ENCODE measurements around the gene LAMA1.
A peak's percentile ranks its signal among the peaks of the same experiment; 100 is the strongest.

LAMA1 gene

GRCh38 chr18:6921571-6921970 lies 196.0 kb downstream of the LAMA1 start:
- Histone ChIP-seq H3K9me3 (ENCODE audit: control insufficient read depth, low read length) (no peaks in the 10 kb centered on the region), H3K4me1 (ENCODE audit: control insufficient read depth, insufficient read depth, low read depth, low read length) (peaks cover 2% of the 10 kb centered on the region), H3K18ac (ENCODE audit: low read depth in 1 of 2, low read length in 2 of 2) (no peak overlapping the region), H3K14ac (ENCODE audit: low read length in 2 of 2) (no peak overlapping the region), H2AFZ (ENCODE audit: low read depth, low read length) (no peak overlapping the region), H3K4me3 (ENCODE audit: insufficient read depth in 1 of 2, low read depth in 1 of 2, low read length in 2 of 2) (no peak overlapping the region), H2AK5ac (ENCODE audit: low read length, severe bottlenecking) (no peak overlapping the region), H2BK12ac (ENCODE audit: low read length in 2 of 2) (no peak overlapping the region), H3K23ac (ENCODE audit: low read length in 2 of 2) (no peak overlapping the region), H3K4me2 (ENCODE audit: low read length, poor library complexity, severe bottlenecking) (no peak overlapping the region), H4K91ac (ENCODE audit: low read length) (no peak overlapping the region), H2BK15ac (ENCODE audit: low read depth, poor library complexity, severe bottlenecking) (no peak overlapping the region), H4K8ac (ENCODE audit: low read length) (no peak overlapping the region), H3K4ac (ENCODE audit: low read depth in 1 of 2, low read length in 2 of 2) (no peak overlapping the region), H3K36me3 (ENCODE audit: control insufficient read depth in 1 of 2, insufficient read depth in 2 of 2, low read depth in 1 of 2, low read length in 2 of 2) (no peaks in the 10 kb centered on the region), H2BK120ac (ENCODE audit: low read depth, low read length) (no peak overlapping the region), H3K9ac (ENCODE audit: low read length) (no peak overlapping the region), H2BK5ac (ENCODE audit: low read depth, low read length, poor library complexity, severe bottlenecking) (no peak overlapping the region), H3K27me3 (ENCODE audit: control insufficient read depth in 1 of 2, insufficient read depth in 1 of 2, low read length in 2 of 2) (peaks cover 0 to 8% of the 10 kb centered on the region in 2 experiments), H3K27ac (ENCODE audit: low read length, poor library complexity, severe bottlenecking) (no peak overlapping the region), H3K79me1 (replicated peaks; ENCODE audit: low read length, poor library complexity, severe bottlenecking) (no peaks in the 10 kb centered on the region)
- DNase-seq: no peak

- peaks cover 0 to 4% of the 10 kb centered on the region in 2 experiments for H3K36me3 ChIP-seq (ENCODE audit: control insufficient read depth in 1 of 2, insufficient read depth in 2 of 2, low read depth in 1 of 2, low read length in 2 of 2)
- H3K27ac ChIP-seq (ENCODE audit: low read length, poor library complexity, severe bottlenecking): no peak overlapping the region
- H3K23ac ChIP-seq (ENCODE audit: low read length in 2 of 2): no peak overlapping the region
- peak overlapping the region in 1 of 2 experiments; percentile 26 for H3K4me3 ChIP-seq (ENCODE audit: insufficient read depth in 1 of 2, low read depth in 1 of 2, low read length in 2 of 2)
- no peak overlapping the region for H2AFZ ChIP-seq (ENCODE audit: low read depth, low read length)
- no peak overlapping the region for H3K18ac ChIP-seq (ENCODE audit: low read depth in 1 of 2, low read length in 2 of 2)
- no peaks in the 10 kb centered on the region for H3K79me1 ChIP-seq (replicated peaks; ENCODE audit: low read length, poor library complexity, severe bottlenecking)
- H3K4ac ChIP-seq (ENCODE audit: low read depth in 1 of 2, low read length in 2 of 2): no peak overlapping the region
- H2BK12ac ChIP-seq (ENCODE audit: low read length in 2 of 2): no peak overlapping the region
- no peak overlapping the region for H4K91ac ChIP-seq (ENCODE audit: low read length)
- no peak overlapping the region for H3K4me2 ChIP-seq (ENCODE audit: low read length, poor library complexity, severe bottlenecking)
- no peak overlapping the region for H2BK120ac ChIP-seq (ENCODE audit: low read depth, low read length)
- no peak overlapping the region for H2BK15ac ChIP-seq (ENCODE audit: low read depth, poor library complexity, severe bottlenecking)
- no peaks in the 10 kb centered on the region for H3K9me3 ChIP-seq (ENCODE audit: control insufficient read depth, low read length)
- H3K4me1 ChIP-seq (ENCODE audit: control insufficient read depth, insufficient read depth, low read depth, low read length): peaks cover 2% of the 10 kb centered on the region
- no peak overlapping the region for H3K14ac ChIP-seq (ENCODE audit: low read length in 2 of 2)
- no peak overlapping the region for H2AK5ac ChIP-seq (ENCODE audit: low read length, severe bottlenecking)
- peak overlapping the region; percentile 46 for H3K9ac ChIP-seq (ENCODE audit: low read length)
- H4K8ac ChIP-seq (ENCODE audit: low read length): no peak overlapping the region
- WGBS: 83% methylated on average over 34 of the region's 37 CpGs
- no peak overlapping the region for H2BK5ac ChIP-seq (ENCODE audit: low read depth, low read length, poor library complexity, severe bottlenecking)
- peak; percentile 53 for DNase-seq
- H3K27me3 ChIP-seq (ENCODE audit: control insufficient read depth in 1 of 2, insufficient read depth in 1 of 2, low read length in 2 of 2): peaks cover 0 to 8% of the 10 kb centered on the region in 2 experiments
These were observed 197.3 kb downstream of the LAMA1 start for GRCh38 chr18:6920099-6920955.

GRCh38 chr18:6917072-6917471 lies 200.5 kb downstream of the LAMA1 start:
- H3K4me2 ChIP-seq (ENCODE audit: low read length, poor library complexity, severe bottlenecking): no peak overlapping the region
- no peaks in the 10 kb centered on the region for H3K79me1 ChIP-seq (replicated peaks; ENCODE audit: low read length, poor library complexity, severe bottlenecking)
- no peak overlapping the region for H2BK120ac ChIP-seq (ENCODE audit: low read depth, low read length)
- H3K18ac ChIP-seq (ENCODE audit: low read depth in 1 of 2, low read length in 2 of 2): no peak overlapping the region
- H2AFZ ChIP-seq (ENCODE audit: low read depth, low read length): no peak overlapping the region
- no peak overlapping the region for H2BK5ac ChIP-seq (ENCODE audit: low read depth, low read length, poor library complexity, severe bottlenecking)
- H3K9ac ChIP-seq (ENCODE audit: low read length): no peak overlapping the region
- no peak overlapping the region for H2BK15ac ChIP-seq (ENCODE audit: low read depth, poor library complexity, severe bottlenecking)
- DNase-seq: no peak
- peaks cover 0 to 16% of the 10 kb centered on the region in 2 experiments for H3K36me3 ChIP-seq (ENCODE audit: control insufficient read depth in 1 of 2, insufficient read depth in 2 of 2, low read depth in 1 of 2, low read length in 2 of 2)
- H3K4me1 ChIP-seq (ENCODE audit: control insufficient read depth, insufficient read depth, low read depth, low read length): peaks cover 2% of the 10 kb centered on the region
- no peak overlapping the region for H3K14ac ChIP-seq (ENCODE audit: low read length in 2 of 2)
- no peak overlapping the region for H2AK5ac ChIP-seq (ENCODE audit: low read length, severe bottlenecking)
- no peak overlapping the region for H2BK12ac ChIP-seq (ENCODE audit: low read length in 2 of 2)
- WGBS: 75% methylated on average over 3 of the region's 3 CpGs
- no peaks in the 10 kb centered on the region for H3K9me3 ChIP-seq (ENCODE audit: control insufficient read depth, low read length)
- H3K4ac ChIP-seq (ENCODE audit: low read depth in 1 of 2, low read length in 2 of 2): no peak overlapping the region
- no peak overlapping the region for H3K4me3 ChIP-seq (ENCODE audit: insufficient read depth in 1 of 2, low read depth in 1 of 2, low read length in 2 of 2)
- H3K27ac ChIP-seq (ENCODE audit: low read length, poor library complexity, severe bottlenecking): peak overlapping the region; percentile 1
- no peak overlapping the region for H4K91ac ChIP-seq (ENCODE audit: low read length)
- H4K8ac ChIP-seq (ENCODE audit: low read length): no peak overlapping the region
- H3K23ac ChIP-seq (ENCODE audit: low read length in 2 of 2): no peak overlapping the region
- H3K27me3 ChIP-seq (ENCODE audit: control insufficient read depth in 1 of 2, insufficient read depth in 1 of 2, low read length in 2 of 2): peaks cover 0 to 8% of the 10 kb centered on the region in 2 experiments

- Histone ChIP-seq H3K9ac (ENCODE audit: low read length) (no peak overlapping the region), H3K4me1 (ENCODE audit: control insufficient read depth, insufficient read depth, low read depth, low read length) (no peaks in the 10 kb centered on the region), H3K4me2 (ENCODE audit: low read length, poor library complexity, severe bottlenecking) (no peak overlapping the region), H2AFZ (ENCODE audit: low read depth, low read length) (no peak overlapping the region), H2BK12ac (ENCODE audit: low read length in 2 of 2) (no peak overlapping the region), H3K23ac (ENCODE audit: low read length in 2 of 2) (no peak overlapping the region), H4K91ac (ENCODE audit: low read length) (no peak overlapping the region), H2AK5ac (ENCODE audit: low read length, severe bottlenecking) (no peak overlapping the region), H3K4me3 (ENCODE audit: insufficient read depth in 1 of 2, low read depth in 1 of 2, low read length in 2 of 2) (no peak overlapping the region), H2BK15ac (ENCODE audit: low read depth, poor library complexity, severe bottlenecking) (no peak overlapping the region), H3K27me3 (ENCODE audit: control insufficient read depth in 1 of 2, insufficient read depth in 1 of 2, low read length in 2 of 2) (no peaks in the 10 kb centered on the region), H4K8ac (ENCODE audit: low read length) (no peak overlapping the region), H3K79me1 (replicated peaks; ENCODE audit: low read length, poor library complexity, severe bottlenecking) (no peaks in the 10 kb centered on the region), H3K14ac (ENCODE audit: low read length in 2 of 2) (no peak overlapping the region), H2BK5ac (ENCODE audit: low read depth, low read length, poor library complexity, severe bottlenecking) (no peak overlapping the region), H3K36me3 (ENCODE audit: control insufficient read depth in 1 of 2, insufficient read depth in 2 of 2, low read depth in 1 of 2, low read length in 2 of 2) (peaks cover 6 to 32% of the 10 kb centered on the region in 2 experiments), H2BK120ac (ENCODE audit: low read depth, low read length) (no peak overlapping the region), H3K18ac (ENCODE audit: low read depth in 1 of 2, low read length in 2 of 2) (no peak overlapping the region), H3K27ac (ENCODE audit: low read length, poor library complexity, severe bottlenecking) (no peak overlapping the region), H3K4ac (ENCODE audit: low read depth in 1 of 2, low read length in 2 of 2) (no peak overlapping the region), H3K9me3 (ENCODE audit: control insufficient read depth, low read length) (peaks cover 29% of the 10 kb centered on the region)
- WGBS: 69% methylated on average over 2 of the region's 3 CpGs
- no peak for DNase-seq
These were observed 216.2 kb downstream of the LAMA1 start for GRCh38 chr18:6901286-6901926.

Measured in mesenchymal stem cell (in vitro differentiated cells and primary cell).